AG08395 (cell line): ENCODE measurements around the gene FBXL15.

Source experiments
- DNase-seq: peaks from one replicate; pipeline ENCODE4 v3.0.0; 2012; ENCODE audit warnings: mixed read lengths, low spot score

FBXL15 gene

GRCh38 chr10:102411341-102412255 lies 9.0 kb upstream of the FBXL15 start:
- no peak for DNase-seq

GRCh38 chr10:102412293-102412692 lies 8.3 kb upstream of the FBXL15 start:
- no peak for DNase-seq

DNA sequence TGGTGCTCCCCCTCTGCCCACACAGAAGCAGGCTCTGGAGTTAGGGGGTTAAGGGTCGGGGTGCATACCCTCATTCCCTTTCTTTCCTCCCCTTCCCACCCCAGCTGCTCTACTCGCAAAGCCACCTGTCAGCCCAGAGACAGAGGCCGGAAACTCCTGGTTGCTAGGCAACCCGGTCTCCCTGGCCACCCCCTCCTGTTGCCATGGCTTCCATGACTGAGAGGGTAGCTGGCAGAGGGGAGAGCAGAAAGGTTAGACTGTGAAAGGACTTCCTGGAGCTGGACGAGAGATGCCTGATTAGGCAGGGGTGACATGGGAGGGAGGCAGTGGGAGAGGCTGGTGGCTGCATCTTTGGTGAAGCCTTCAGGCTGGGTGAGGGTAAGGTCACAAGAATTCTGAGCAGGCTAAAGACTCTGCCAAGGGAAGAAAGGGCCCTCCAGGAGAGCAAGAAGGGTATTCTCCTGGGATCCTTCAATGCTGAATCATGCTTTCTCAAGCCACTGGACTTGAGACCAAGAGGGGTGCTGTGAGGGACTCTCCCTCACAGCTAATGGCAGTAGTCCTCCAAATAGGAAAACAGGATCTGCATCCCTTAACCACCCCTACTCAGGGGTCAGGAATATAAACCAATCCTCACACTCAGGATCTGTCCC lies 7.5 kb upstream of the FBXL15 start:
- no peak for DNase-seq

DNA sequence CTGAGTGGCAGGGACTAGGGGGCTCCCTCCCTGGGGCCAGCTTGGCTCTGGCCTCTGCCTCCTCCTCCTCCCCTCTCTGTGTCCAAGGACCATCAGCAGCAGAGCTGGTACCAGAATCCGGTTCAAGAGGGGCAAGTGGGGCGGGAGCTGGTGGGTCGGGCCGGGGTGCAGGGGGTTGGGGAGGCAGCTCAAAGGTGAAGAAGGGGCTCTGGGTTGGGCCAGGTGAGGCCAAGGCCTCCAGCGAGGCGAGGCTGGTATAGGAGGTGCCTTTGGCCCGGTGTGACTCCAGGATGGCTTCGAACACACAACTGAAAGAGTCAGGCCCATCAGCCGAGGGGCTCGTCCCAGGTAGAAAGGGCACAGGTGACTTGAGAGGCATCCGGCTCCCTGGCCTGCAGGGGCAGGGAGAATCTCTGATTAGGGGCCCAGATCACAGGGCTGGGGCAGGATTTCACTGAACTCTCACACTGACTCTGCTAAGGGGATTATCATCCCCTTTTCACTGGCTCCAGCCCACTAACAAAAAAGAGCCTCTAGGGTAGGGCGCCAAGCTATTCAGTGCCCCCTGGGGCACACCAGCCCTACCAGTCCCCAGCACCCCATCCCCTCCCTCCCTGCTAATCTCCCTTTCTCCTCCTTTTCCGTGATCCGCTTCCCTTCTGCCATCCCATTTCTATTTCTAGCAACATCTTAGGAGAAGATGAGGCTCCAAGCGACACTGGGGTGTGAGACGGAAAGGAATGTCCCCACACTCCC lies 6.7 kb upstream of the FBXL15 start:
- no peak for DNase-seq

- DNase-seq: no peak
Observed at GRCh38 chr10:102414749-102415148, 5.9 kb upstream of the FBXL15 start.

GRCh38 chr10:102416283-102416682 lies 4.4 kb upstream of the FBXL15 start:
- DNase-seq: no peak

GRCh38 chr10:102416695-102417094 lies 3.9 kb upstream of the FBXL15 start:
- no peak for DNase-seq

- no peak for DNase-seq
Observed at GRCh38 chr10:102418622-102419268, 1.9 kb upstream of the FBXL15 start, which contains the start of gene PSD. Gene PSD (minus strand): TSS chr10:102418785. CDS start chr10:102417038, 1,747 bp downstream.

DNA sequence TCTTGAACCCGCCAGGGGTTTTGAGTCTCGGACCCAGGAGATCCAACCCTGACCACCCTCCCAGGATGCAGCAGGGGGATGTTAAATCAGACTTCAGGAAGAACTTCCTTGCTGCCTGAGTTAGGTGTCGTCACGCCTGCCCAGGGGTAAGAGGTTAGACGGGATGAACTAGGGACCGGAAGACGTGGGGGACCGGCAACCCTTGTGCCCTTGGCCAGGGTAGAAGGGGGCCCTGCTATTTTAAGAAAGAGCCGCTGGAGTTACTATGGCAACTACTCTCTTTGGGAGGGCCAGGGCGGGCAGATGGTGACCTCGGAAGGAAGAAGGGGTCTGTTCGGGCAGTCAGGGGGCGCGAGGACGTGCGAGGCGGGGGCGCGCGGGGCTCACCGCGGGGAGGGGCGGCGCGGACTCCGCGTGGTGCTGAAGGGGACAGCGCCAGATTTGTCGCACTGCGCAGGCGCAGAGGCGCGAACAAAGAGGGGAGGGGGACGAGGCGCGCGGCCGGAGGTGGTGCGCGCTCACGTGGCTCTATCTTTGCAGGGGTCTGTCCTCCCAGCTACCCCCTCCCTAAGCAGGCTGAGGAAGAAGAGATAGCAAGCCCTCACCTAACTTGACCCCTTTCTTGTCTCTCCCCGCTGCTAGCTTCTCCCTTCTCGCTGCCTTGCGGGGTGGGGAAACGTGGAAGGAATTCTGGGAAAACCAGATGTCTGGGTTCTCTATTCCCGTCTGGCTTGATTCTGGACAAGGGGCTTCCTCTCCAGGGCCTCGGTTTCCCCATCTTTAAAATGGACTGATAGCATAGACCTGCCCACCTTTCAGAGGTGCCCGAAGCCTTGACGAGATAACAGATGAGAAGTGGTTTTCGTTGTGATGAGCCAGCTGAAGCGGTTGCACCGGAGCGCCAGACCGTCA lies 1.1 kb upstream of the FBXL15 start:
- peak; percentile 65 for DNase-seq

GRCh38 chr10:102420181-102420713 lies 389 bp upstream of the FBXL15 start:
- DNase-seq: no peak

DNA sequence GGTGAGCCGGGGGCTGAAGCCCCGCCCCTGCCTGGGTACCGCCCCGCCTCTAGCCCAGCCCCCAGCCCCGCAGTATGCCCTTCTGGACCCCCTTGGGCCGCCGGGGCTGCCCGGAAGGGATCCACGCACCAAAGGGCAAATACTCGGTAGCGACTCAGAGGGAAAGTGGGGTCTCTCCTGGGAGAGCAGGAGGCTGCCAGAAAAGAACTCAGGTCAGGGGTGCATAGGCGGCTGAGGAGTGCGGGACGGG lies 796 bp downstream of the FBXL15 start:
- no peak for DNase-seq

DNA sequence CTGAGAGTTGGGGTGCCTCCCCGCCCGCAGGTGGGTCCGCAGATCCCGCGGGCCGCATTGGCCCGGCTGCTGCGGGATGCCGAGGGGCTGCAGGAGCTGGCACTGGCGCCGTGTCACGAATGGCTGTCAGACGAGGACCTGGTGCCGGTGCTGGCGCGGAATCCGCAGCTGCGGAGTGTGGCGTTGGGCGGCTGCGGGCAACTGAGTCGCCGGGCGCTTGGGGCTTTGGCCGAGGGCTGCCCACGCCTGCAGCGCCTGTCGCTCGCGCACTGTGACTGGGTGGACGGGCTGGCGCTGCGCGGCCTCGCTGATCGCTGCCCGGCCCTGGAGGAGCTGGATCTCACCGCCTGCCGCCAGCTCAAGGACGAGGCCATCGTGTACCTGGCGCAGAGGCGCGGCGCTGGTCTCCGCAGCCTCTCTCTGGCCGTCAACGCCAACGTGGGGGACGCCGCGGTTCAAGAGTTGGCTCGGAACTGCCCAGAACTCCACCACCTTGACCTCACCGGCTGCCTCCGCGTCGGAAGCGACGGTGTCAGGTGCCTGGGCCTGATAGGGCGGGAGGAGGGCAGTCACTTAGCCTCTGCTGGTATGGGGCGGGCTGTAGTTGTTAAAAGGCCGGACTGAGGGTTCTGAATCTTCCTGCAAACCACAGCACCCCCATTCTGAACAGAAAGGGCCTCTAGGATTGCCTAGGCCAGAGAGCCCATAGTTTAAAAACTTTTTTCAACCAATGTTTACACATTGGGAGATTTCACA lies 1.3 kb downstream of the FBXL15 start:
- no peak for DNase-seq

DNA sequence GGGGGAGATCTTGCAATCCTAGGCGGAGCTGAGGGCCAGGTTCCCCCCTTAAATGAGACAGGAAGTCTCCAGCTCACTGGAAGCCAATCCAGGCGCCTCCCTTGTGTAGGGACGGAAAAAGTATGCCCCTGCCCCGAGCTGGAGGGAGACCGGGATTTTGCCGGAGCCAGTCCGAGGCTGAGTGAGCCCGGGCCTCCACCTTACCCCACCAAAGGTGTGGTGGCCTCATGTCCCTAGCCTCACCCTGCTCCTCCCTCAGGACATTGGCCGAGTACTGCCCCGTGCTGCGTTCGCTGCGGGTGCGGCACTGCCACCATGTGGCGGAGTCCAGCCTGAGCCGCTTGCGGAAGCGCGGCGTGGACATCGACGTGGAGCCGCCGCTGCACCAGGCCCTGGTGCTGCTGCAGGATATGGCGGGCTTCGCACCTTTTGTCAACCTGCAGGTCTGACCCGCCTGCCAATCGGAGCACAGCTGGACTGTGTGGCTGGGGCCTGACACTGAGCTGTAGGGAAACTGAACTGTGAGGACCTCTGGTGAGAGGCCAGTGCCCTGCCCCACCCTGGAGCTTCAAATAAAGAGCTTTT lies 2.0 kb downstream of the FBXL15 start:
- peak; percentile 78 for DNase-seq

DNA sequence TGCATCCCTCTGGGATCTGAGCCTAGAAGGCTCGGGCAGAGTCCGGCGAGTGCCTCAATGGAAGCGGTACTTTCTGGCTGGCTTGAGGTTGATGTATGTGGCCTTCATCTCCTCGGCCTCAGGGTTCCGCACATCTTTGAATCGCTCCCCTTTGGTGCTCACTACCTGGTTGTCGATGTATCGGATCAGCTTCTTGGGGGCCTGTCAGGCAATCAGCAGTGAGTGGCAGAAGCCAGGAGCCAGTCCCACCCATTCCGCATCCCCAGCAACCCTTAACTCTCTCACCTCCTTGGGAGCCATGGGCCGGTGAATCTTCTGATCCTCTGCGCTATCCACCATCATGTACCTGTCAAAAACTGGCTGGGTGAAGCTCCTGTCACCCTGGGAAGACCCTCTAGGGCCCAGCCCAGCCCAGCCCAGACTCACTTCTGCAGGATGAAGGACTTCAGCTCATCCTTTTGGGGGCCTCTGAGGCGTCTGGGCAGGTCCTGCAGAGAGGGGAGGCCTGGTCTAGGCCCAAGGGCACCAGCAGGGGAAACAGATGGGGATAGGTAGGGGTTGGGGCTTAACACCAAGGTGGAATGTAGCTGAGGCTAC lies 2.8 kb downstream of the FBXL15 start:
- no peak for DNase-seq

DNA sequence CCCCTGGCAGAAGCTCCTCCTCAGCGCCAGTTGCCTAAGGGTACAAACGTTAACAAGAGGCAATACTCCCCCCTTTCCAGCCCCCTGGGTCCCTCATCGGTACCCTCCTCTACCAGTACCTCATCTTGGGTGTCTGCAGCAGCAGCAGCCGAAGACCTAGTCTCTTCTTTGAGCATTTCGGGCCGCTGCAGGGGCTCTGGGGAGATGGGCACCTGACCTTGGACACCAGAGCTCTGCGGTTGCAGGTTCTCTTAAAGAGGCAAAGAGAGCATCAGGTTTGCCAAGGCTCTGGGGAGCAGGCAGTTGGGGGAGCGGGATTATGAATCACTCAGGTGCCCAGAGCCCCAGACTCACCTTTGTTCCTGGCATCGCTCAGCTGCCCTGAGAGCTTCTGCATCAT lies 3.5 kb downstream of the FBXL15 start:
- DNase-seq: no peak

DNA sequence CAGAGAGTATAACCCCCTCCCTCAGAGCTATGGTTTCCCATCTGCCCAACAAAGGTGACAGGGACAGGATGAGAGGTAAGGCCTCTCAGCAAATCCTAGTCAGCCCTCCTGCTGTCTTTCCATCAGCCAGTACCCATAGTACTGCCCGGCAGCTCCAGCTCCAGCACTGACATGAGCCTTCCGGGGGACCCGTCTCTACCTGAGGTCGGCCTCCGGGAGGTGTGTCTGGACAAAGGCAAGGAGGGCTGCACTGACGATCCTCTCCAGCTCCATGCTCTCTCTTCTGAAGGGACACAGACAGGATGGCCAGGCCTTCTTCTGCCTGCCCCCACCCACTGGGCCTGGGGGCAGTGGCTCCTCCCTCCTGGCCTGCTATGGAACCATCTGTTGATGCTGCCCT lies 4.3 kb downstream of the FBXL15 start:
- no peak for DNase-seq

- DNase-seq: no peak
Observed at GRCh38 chr10:102425444-102425843, 4.8 kb downstream of the FBXL15 start.

GRCh38 chr10:102426803-102427287 lies 6.2 kb downstream of the FBXL15 start:
- DNase-seq: no peak

- no peak for DNase-seq
Observed at GRCh38 chr10:102429468-102429867, 8.8 kb downstream of the FBXL15 start.
